Endothelial cell of umbilical vein (primary cell): ENCODE measurements around the gene GPATCH2. TPM values are rescaled to one million over a fixed set of nuclear protein-coding genes. Genes with fewer than 3 reads are reported as not detected.

ENCODE experiments used
- BruUV-seq: library from RNA; stranded (reverse); fragments of 400-500 nt; replicated peaks from 2 replicates; lab custom pipeline; 2021; lab: Mats Ljungman, UMichigan
- CTCF ChIA-PET: fragments of 300-600, 350-600 bp; sonication (Branson Sonifier 250); formaldehyde crosslinking; loops from one replicate; lab custom pipeline; 2021; ENCODE audit warnings: antibody characterized with exemption, inconsistent platforms; lab: Charles Lee
- POLR2A ChIA-PET: fragments of 300-600, 350-600 bp; sonication (Branson Sonifier 250); formaldehyde crosslinking; loops from one replicate; lab custom pipeline; 2021; ENCODE audit warnings: antibody characterized with exemption, inconsistent platforms; lab: Charles Lee
- DNase-seq: peaks from one replicate; pipeline ENCODE4 v3.0.0-alpha.2; 2011; ENCODE audit warnings: low read depth, low spot score
- FAIRE-seq: peaks from 2 replicates; lab custom pipeline; 2011; peaks lifted over from hg19 to GRCh38; lab: Jason Lieb, UNC
- H2AFZ ChIP-seq: 2 replicates; pipeline ENCODE4 v1.6.0; 2012; ENCODE audit warnings: low read depth, low read length, control low read depth, inconsistent platforms
- H3K27ac ChIP-seq: 2 replicates; pipeline ENCODE4 v1.5.1; 2011; ENCODE audit warnings: low read depth, mild to moderate bottlenecking, control low read depth, low read length, moderate library complexity; ENCODE audit not compliant: insufficient read depth
- H3K27me3 ChIP-seq, 2 experiments: 2 replicates each; pipeline versions ENCODE4 v1.6.0 to v1.6.1; 2011; ENCODE audit warnings: low read length in 2 of 2, mixed read lengths in 1 of 2; ENCODE audit not compliant: control insufficient read depth in 2 of 2, insufficient read depth in 2 of 2
- H3K36me3 ChIP-seq, 2 experiments: 2 replicates in 1 of 2; 3 replicates in 1 of 2; pipeline ENCODE4 v1.5.1; 2011; ENCODE audit warnings: low read length in 2 of 2, mild to moderate bottlenecking in 1 of 2, moderate library complexity in 1 of 2; ENCODE audit not compliant: control insufficient read depth in 2 of 2, insufficient read depth in 2 of 2; ENCODE audit errors: extremely low read depth in 1 of 2
- H3K4me1 ChIP-seq: 3 replicates; pipeline ENCODE4 v1.5.1; 2011; ENCODE audit warnings: mild to moderate bottlenecking, low read length; ENCODE audit not compliant: control insufficient read depth, insufficient read depth; ENCODE audit errors: extremely low read depth
- H3K4me2 ChIP-seq: 2 replicates; pipeline ENCODE4 v1.6.1; 2011; ENCODE audit warnings: low read length, control low read depth, mixed read lengths; ENCODE audit not compliant: insufficient read depth
- H3K4me3 ChIP-seq, 3 experiments: fragments of 200-600 bp in 1 of 3; sonication (generic), shearing (Covaris generic) in 1 of 3; replicated peaks in 1 of 3; 2 replicates each; pipeline ENCODE4 v1.5.1; 2011 to 2016; ENCODE audit warnings: control low read depth in 3 of 3, low read length in 3 of 3, mild to moderate bottlenecking in 2 of 3, inconsistent platforms in 1 of 3, low read depth in 1 of 3, moderate library complexity in 1 of 3; ENCODE audit not compliant: insufficient read depth in 1 of 3
- H3K79me2 ChIP-seq: 2 replicates; pipeline ENCODE4 v1.6.0; 2012; ENCODE audit warnings: low read length, inconsistent platforms; ENCODE audit not compliant: control insufficient read depth, insufficient read depth
- H3K9ac ChIP-seq: replicated peaks from 2 replicates; pipeline ENCODE3; 2011; ENCODE audit warnings: low read length, control low read depth; ENCODE audit not compliant: insufficient read depth; ENCODE audit errors: extremely low read depth
- H3K9me1 ChIP-seq: replicated peaks from 3 replicates; pipeline ENCODE4 v1.6.0; 2011; ENCODE audit warnings: mild to moderate bottlenecking, low read length; ENCODE audit not compliant: control insufficient read depth, insufficient read depth; ENCODE audit errors: extremely low read depth
- H3K9me3 ChIP-seq: replicated peaks from 2 replicates; pipeline ENCODE4 v1.5.1; 2012; ENCODE audit warnings: low read length, inconsistent platforms; ENCODE audit not compliant: control insufficient read depth, insufficient read depth
- H4K20me1 ChIP-seq: replicated peaks from 2 replicates; pipeline ENCODE3; 2011; ENCODE audit warnings: mild to moderate bottlenecking, low read length; ENCODE audit not compliant: control insufficient read depth, insufficient read depth; ENCODE audit errors: extremely low read depth
- CTCF ChIP-seq, 2 donors: IDR thresholded peaks; 1 replicate in 1 of 2; 2 replicates in 1 of 2; pipeline ENCODE4 v1.5.1; 2011; ENCODE audit warnings: low read length in 2 of 2, mild to moderate bottlenecking in 2 of 2, moderate library complexity in 2 of 2, control low read depth in 1 of 2, inconsistent platforms in 1 of 2, low read depth in 1 of 2; ENCODE audit not compliant: insufficient read depth in 1 of 2; ENCODE audit errors: extremely low read depth in 1 of 2
- EZH2 ChIP-seq: IDR thresholded peaks from 2 replicates; pipeline ENCODE4 v1.6.1; 2012; ENCODE audit warnings: borderline replicate concordance, low read depth, mild to moderate bottlenecking, moderate library complexity, low read length, inconsistent platforms; ENCODE audit not compliant: severe bottlenecking
- FOS ChIP-seq: IDR thresholded peaks from 2 replicates; pipeline ENCODE4 v1.6.1; 2011; ENCODE audit warnings: mild to moderate bottlenecking, low read length, moderate library complexity, borderline replicate concordance; ENCODE audit not compliant: insufficient read depth
- GATA2 ChIP-seq: IDR thresholded peaks from 2 replicates; pipeline ENCODE4 v1.7.0; 2011; ENCODE audit warnings: low read depth, mild to moderate bottlenecking, moderate library complexity, mixed read lengths, low read length; ENCODE audit not compliant: insufficient read length, insufficient read depth
- JUN ChIP-seq: IDR thresholded peaks from 2 replicates; pipeline ENCODE4 v1.6.1; 2011; ENCODE audit warnings: borderline replicate concordance, low read depth; ENCODE audit not compliant: insufficient read length, insufficient read depth
- MYC ChIP-seq: IDR thresholded peaks from one replicate; pipeline ENCODE4 v1.6.1; 2011; ENCODE audit warnings: mild to moderate bottlenecking, low read depth, low read length
- POLR2A ChIP-seq: IDR thresholded peaks from 2 replicates; pipeline ENCODE4 v1.6.1; 2012; ENCODE audit warnings: low read depth, mild to moderate bottlenecking, control low read depth, low read length
- POLR2AphosphoS5 ChIP-seq: IDR thresholded peaks from 2 replicates; pipeline ENCODE4 v1.6.1; 2012; ENCODE audit warnings: low read depth, mild to moderate bottlenecking, control low read depth, low read length, moderate library complexity; ENCODE audit not compliant: insufficient read depth
- dilution Hi-C: fragments of 300-500 bp; cut with MboI; formaldehyde crosslinking; loops from one replicate; pipeline ENCODE4 v1.15.0; 2019; ENCODE audit warnings: low sequenced_read_pairs; ENCODE audit not compliant: extremely low pct_ligation_motif_present
- intact Hi-C: fragments of 100-400 bp; cut with micrococcal nuclease; formaldehyde crosslinking; loops from one replicate; pipeline ENCODE4 v1.10.0; 2022
- polyA plus RNA-seq, 4 experiments: library from polyadenylated mRNA; depleted of rRNA in 3 of 4; stranded (reverse) in 3 of 4; unstranded in 1 of 4; fragments of >200 nt; gene quantifications; 2 replicates each; pipeline versions ENCODE4 v1.2.1 to v1.2.3, GENCODE V29; 2011 to 2012; ENCODE audit warnings: missing spikeins in 1 of 4
- total RNA-seq: library from RNA; stranded (reverse); gene quantifications from 2 replicates; pipeline ENCODE4 v1.2.3, GENCODE V29; 2021
- TF ChIP-seq, protein P1 (sequence below): IDR thresholded peaks from 2 replicates; pipeline ENCODE4 v1.6.1; 2011; ENCODE audit not compliant: insufficient read depth, insufficient read length

Gene GPATCH2
- total and polyA plus RNA-seq, 2 donors (not counting 3 experiments of a cell fraction or from before 2014, with no cell fraction given) = 3.3 to 15.6 TPM

DNA sequence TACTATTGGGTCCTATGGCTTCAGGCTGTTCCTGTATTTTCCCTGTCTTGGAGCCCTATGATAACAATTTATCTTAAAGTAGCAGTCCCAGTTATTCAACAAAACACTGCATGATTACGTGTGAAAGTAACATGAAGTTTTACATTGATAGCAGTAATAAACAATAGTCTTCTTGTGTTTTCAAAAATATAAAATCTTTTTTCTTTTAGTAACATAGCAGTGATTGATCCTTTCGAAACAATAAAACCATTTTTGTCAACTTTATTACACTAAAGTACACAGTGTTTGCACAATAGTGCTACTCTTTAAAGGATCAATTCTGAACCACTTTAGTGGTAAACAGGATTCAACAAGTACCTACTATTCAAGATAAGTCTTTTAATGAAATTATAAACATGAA, 90.6 kb downstream of the GPATCH2 start:
- no peaks in the 10 kb centered on the region for H3K9me3 ChIP-seq
- no peak overlapping the region for H3K9ac ChIP-seq
- no peak overlapping the region for H3K4me3 ChIP-seq
- FAIRE-seq (no peak), DNase-seq (no peak)
- no peaks in the 10 kb centered on the region for H3K27me3 ChIP-seq
- CTCF ChIA-PET = interaction anchor here (1.5 to 1.9 kb wide), 2 partner anchors 10 to 13 kb away, joined by 4 to 7 read pairs; no protein-coding TSS in a partner anchor
- no peaks in the 10 kb centered on the region for H3K9me1 ChIP-seq
- intact Hi-C loops = no loop called here
- no peak overlapping the region for H3K4me2 ChIP-seq
- H3K27ac ChIP-seq = no peak overlapping the region
- dilution Hi-C loops = no loop called here
- H3K4me1 ChIP-seq = no peaks in the 10 kb centered on the region
- POLR2A ChIA-PET = no interaction called here
- no peaks in the 10 kb centered on the region for H3K36me3 ChIP-seq
- no TSS peak for BruUV-seq
- no peaks in the 10 kb centered on the region for H4K20me1 ChIP-seq
- no peak overlapping the region for H2AFZ ChIP-seq
- no peaks in the 10 kb centered on the region for H3K79me2 ChIP-seq
- TF ChIP-seq JUN (no peak), EZH2 (no peak), CTCF (IDR thresholded peaks at IDR 0.05; ENCODE audit: extremely low read depth in 1 of 2, insufficient read depth in 1 of 2, low read depth in 1 of 2, low read length in 2 of 2) (no peak), FOS (no peak), POLR2AphosphoS5 (no peak), MYC (no peak), GATA2 (no peak), POLR2A (no peak)
- TF ChIP-seq, protein P1, sequence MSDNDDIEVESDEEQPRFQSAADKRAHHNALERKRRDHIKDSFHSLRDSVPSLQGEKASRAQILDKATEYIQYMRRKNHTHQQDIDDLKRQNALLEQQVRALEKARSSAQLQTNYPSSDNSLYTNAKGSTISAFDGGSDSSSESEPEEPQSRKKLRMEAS = no peak
